Gastrocnemius medialis (tissue), 4 donors: ENCODE data around the gene PRCD.

ENCODE experiments used
- CTCF ChIP-seq, 5 experiments: fragments of 450-650 bp in 3 of 5; fragments of 200-600 bp in 2 of 5; sonication (generic) in 2 of 5; IDR thresholded peaks in 4 of 5; conservative IDR thresholded peaks in 1 of 5; 1 replicate in 4 of 5; 2 replicates in 1 of 5; pipeline ENCODE4 v1.5.1; 2016 to 2019; ENCODE audit warnings: antibody characterized with exemption in 5 of 5, mild to moderate bottlenecking in 3 of 5, moderate library complexity in 3 of 5
- POLR2A ChIP-seq, 2 donors: fragments of 450-650 bp; IDR thresholded peaks; one replicate each; pipeline ENCODE4 v1.6.1; 2017; ENCODE audit warnings: antibody characterized with exemption in 2 of 2, mild to moderate bottlenecking in 2 of 2, moderate library complexity in 2 of 2

GRCh38 chr17:76584427-76585032, 44.7 kb downstream of the PRCD start:
- no peak for TF ChIP-seq CTCF (IDR thresholded peaks at IDR 0.05 in 4 of 5, conservative IDR thresholded peaks at IDR 0.05 in 1 of 5)
- no peak for TF ChIP-seq POLR2A (IDR thresholded peaks at IDR 0.05)
